ENCODE data around the gene LRRC52.

The LRRC52 gene

GRCh38 chr1:165537356-165538109 is 6.3 kb upstream of the LRRC52 start:
- TF ChIP-seq CTCF (conservative IDR thresholded peaks at IDR 0.05; ENCODE audit: low read depth, low read length): no peak
- DNase-seq (ENCODE audit: low read depth): no peak
- no peak overlapping the region for H3K4me3 ChIP-seq (ENCODE audit: low read depth, low read length)

GRCh38 chr1:165539306-165539705 is 4.5 kb upstream of the LRRC52 start:
- H3K4me3 ChIP-seq (ENCODE audit: low read depth, low read length): no peak overlapping the region
- no peak for TF ChIP-seq CTCF (conservative IDR thresholded peaks at IDR 0.05; ENCODE audit: low read depth, low read length)
- no peak for DNase-seq (ENCODE audit: low read depth)

GRCh38 chr1:165539908-165540307 is 3.9 kb upstream of the LRRC52 start:
- no peak overlapping the region for H3K4me3 ChIP-seq (ENCODE audit: low read depth, low read length)
- DNase-seq (ENCODE audit: low read depth): no peak
- TF ChIP-seq CTCF (conservative IDR thresholded peaks at IDR 0.05; ENCODE audit: low read depth, low read length): no peak

- no peak for DNase-seq (ENCODE audit: low read depth)
- no peak for TF ChIP-seq CTCF (conservative IDR thresholded peaks at IDR 0.05; ENCODE audit: low read depth, low read length)
- no peak overlapping the region for H3K4me3 ChIP-seq (ENCODE audit: low read depth, low read length)
Measured at GRCh38 chr1:165542015-165542631, 1.7 kb upstream of the LRRC52 start.

- H3K4me3 ChIP-seq (ENCODE audit: low read depth, low read length): no peak overlapping the region
- no peak for TF ChIP-seq CTCF (conservative IDR thresholded peaks at IDR 0.05; ENCODE audit: low read depth, low read length)
- DNase-seq (ENCODE audit: low read depth): no peak
Measured at GRCh38 chr1:165542647-165543046, 1.2 kb upstream of the LRRC52 start.

GRCh38 chr1:165544996-165545395 is 1.2 kb downstream of the LRRC52 start:
- no peak overlapping the region for H3K4me3 ChIP-seq (ENCODE audit: low read depth, low read length)
- TF ChIP-seq CTCF (conservative IDR thresholded peaks at IDR 0.05; ENCODE audit: low read depth, low read length): no peak
- no peak for DNase-seq (ENCODE audit: low read depth)

GRCh38 chr1:165545974-165546373 is 2.2 kb downstream of the LRRC52 start:
- H3K4me3 ChIP-seq (ENCODE audit: low read depth, low read length): no peak overlapping the region
- no peak for TF ChIP-seq CTCF (conservative IDR thresholded peaks at IDR 0.05; ENCODE audit: low read depth, low read length)
- no peak for DNase-seq (ENCODE audit: low read depth)
